ENCODE results near the gene ATP5F1B.
"Not testable (repeated sequence)": the region's sequence is repeated elsewhere in the genome, so short reads cannot be mapped to it uniquely, and the experiment has no call there.

The ATP5F1B gene

DNA sequence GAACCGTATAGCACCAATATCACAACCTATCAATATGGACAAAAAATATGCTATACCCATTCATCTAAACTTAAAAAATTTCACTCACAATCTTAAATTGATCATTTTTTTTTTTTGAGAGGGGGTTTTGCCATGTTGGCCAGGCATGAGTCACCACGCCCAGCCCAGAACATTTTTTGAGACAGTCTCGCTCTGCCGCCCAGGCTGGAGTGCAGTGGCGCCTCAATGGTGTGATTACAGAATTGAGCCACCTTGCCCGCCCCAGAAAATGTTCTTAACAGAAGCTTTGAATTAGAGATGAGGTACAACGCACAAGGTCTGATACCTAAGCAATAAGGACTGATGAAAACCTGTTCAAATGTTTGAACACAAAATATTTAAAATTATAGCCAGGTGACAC is 15.8 kb upstream of the ATP5F1B start:
- Histone ChIP-seq H3K27ac (ENCODE audit: low read depth, low read length) (no peak overlapping the region), H3K4me2 (ENCODE audit: low read depth, low read length, poor library complexity, severe bottlenecking) (no peak overlapping the region), H3K36me3 (ENCODE audit: low read length) (peaks cover 33% of the 10 kb centered on the region), H3K27me3 (ENCODE audit: low read length) (no peaks in the 10 kb centered on the region), H3K9ac (ENCODE audit: low read length) (no peak overlapping the region), H3K9me3 (ENCODE audit: insufficient read depth, low read length) (no peaks in the 10 kb centered on the region), H3K79me2 (ENCODE audit: insufficient read depth, low read length) (no peaks in the 10 kb centered on the region), H3F3A (ENCODE audit: insufficient read depth) (peaks cover 58% of the 10 kb centered on the region; the same call in 1 of the 2 replicates), H3K4me3 (ENCODE audit: insufficient read depth, low read length, poor library complexity, severe bottlenecking) (no peak overlapping the region), H3K9me2 (replicated peaks; ENCODE audit: insufficient read depth, low read length) (no peaks in the 10 kb centered on the region), H2AFZ (ENCODE audit: low read depth, low read length, severe bottlenecking) (no peak overlapping the region), H4K20me1 (ENCODE audit: low read depth, low read length) (no peaks in the 10 kb centered on the region; the same call in 1 of the 2 replicates)
- TF ChIP-seq, protein P1, sequence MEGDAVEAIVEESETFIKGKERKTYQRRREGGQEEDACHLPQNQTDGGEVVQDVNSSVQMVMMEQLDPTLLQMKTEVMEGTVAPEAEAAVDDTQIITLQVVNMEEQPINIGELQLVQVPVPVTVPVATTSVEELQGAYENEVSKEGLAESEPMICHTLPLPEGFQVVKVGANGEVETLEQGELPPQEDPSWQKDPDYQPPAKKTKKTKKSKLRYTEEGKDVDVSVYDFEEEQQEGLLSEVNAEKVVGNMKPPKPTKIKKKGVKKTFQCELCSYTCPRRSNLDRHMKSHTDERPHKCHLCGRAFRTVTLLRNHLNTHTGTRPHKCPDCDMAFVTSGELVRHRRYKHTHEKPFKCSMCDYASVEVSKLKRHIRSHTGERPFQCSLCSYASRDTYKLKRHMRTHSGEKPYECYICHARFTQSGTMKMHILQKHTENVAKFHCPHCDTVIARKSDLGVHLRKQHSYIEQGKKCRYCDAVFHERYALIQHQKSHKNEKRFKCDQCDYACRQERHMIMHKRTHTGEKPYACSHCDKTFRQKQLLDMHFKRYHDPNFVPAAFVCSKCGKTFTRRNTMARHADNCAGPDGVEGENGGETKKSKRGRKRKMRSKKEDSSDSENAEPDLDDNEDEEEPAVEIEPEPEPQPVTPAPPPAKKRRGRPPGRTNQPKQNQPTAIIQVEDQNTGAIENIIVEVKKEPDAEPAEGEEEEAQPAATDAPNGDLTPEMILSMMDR (IDR thresholded peaks at IDR 0.05; ENCODE audit: insufficient read depth, low read length, poor library complexity, severe bottlenecking) = no peak
- TF ChIP-seq EZH2phosphoT487 (conservative IDR thresholded peaks at IDR 0.05; ENCODE audit: low read length) = no peak

GRCh38 chr12:56658921-56659320 is 13.1 kb upstream of the ATP5F1B start:
- peaks cover 38% of the 10 kb centered on the region; the same call in 1 of the 2 replicates for H3F3A ChIP-seq (ENCODE audit: insufficient read depth)

DNA sequence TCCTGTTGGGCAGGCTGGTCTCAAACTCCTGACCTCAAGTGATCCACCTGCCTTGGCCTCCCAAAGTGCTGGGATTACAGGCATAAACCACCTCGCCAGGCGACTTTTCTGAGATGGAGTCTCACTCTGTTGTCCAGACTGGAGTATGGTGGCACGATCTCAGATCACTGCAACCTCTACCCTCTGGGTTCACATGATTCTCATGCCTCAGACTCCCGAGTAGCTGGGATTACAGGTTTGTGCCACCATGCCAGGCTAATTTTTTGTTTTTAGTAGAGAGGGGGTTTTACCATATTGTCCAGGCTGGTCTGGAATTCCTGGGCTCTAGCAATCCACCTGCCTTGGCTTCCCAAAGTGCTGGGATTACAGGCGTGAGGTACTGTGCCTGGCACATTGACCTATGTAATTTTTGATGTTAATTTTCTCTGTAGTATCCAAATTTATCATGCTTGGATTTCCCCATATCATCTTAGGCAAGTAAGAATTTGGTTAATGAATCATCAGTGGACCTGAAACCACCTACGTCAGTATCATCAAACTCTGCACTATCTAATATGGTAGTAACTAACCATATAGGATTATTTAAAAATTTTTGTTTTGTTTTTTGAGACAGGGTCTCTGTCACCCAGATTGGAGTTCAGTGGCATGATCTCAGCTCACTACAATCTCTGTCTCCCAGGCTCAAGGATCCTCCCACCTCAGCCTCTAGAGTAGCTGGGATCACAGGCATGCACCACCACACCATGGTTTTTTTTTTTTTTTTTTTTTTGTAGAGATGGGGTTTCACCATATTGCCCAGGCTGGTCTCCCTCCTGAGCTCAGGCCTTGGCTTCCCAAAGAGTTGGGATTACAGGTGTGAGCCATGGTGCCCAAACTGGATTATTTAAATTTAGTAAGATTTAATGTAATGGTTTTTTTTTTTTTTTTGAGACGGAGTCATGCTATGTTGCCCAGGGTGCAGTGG is 11.9 kb upstream of the ATP5F1B start:
- H3K36me3 ChIP-seq (ENCODE audit: low read length) = no peaks in the 10 kb centered on the region

More at GRCh38 chr12:56658921-56659320, 13.1 kb upstream of the ATP5F1B start:
- H3K79me2 ChIP-seq (ENCODE audit: insufficient read depth, low read length) = no peaks in the 10 kb centered on the region
- TF ChIP-seq, protein P1 (IDR thresholded peaks at IDR 0.05; ENCODE audit: insufficient read depth, low read length, poor library complexity, severe bottlenecking) = no peak
- TF ChIP-seq EZH2phosphoT487 (conservative IDR thresholded peaks at IDR 0.05; ENCODE audit: low read length) = no peak
- peaks cover 10% of the 10 kb centered on the region for H3K36me3 ChIP-seq (ENCODE audit: low read length)
- H3K27me3 ChIP-seq (ENCODE audit: low read length) = no peaks in the 10 kb centered on the region
- no peak overlapping the region for H3K4me3 ChIP-seq (ENCODE audit: insufficient read depth, low read length, poor library complexity, severe bottlenecking)
- H3K9me3 ChIP-seq (ENCODE audit: insufficient read depth, low read length) = no peaks in the 10 kb centered on the region
- no peaks in the 10 kb centered on the region for H4K20me1 ChIP-seq (ENCODE audit: low read depth, low read length)
- no peaks in the 10 kb centered on the region for H3K9me2 ChIP-seq (replicated peaks; ENCODE audit: insufficient read depth, low read length)
- H3K9ac ChIP-seq (ENCODE audit: low read length) = no peak overlapping the region
- H3K27ac ChIP-seq (ENCODE audit: low read depth, low read length) = no peak overlapping the region
- H2AFZ ChIP-seq (ENCODE audit: low read depth, low read length, severe bottlenecking) = no peak overlapping the region
- no peak overlapping the region for H3K4me2 ChIP-seq (ENCODE audit: low read depth, low read length, poor library complexity, severe bottlenecking)

GRCh38 chr12:56653781-56654180 is 8.0 kb upstream of the ATP5F1B start:
- H3K36me3 ChIP-seq (ENCODE audit: low read length); H3K9me2 ChIP-seq (replicated peaks; ENCODE audit: insufficient read depth, low read length); H4K20me1 ChIP-seq (ENCODE audit: low read depth, low read length); H3K27me3 ChIP-seq (ENCODE audit: low read length); H3K9ac ChIP-seq (ENCODE audit: low read length); H3K27ac ChIP-seq (ENCODE audit: low read depth, low read length); H3K9me3 ChIP-seq (ENCODE audit: insufficient read depth, low read length); H3F3A ChIP-seq (ENCODE audit: insufficient read depth); H3K79me2 ChIP-seq (ENCODE audit: insufficient read depth, low read length); H3K4me2 ChIP-seq (ENCODE audit: low read depth, low read length, poor library complexity, severe bottlenecking); H2AFZ ChIP-seq (ENCODE audit: low read depth, low read length, severe bottlenecking); H3K4me3 ChIP-seq (ENCODE audit: insufficient read depth, low read length, poor library complexity, severe bottlenecking): not testable (repeated sequence)

More for the DNA sequence above, 11.9 kb upstream of the ATP5F1B start:
- no peaks in the 10 kb centered on the region for H3K79me2 ChIP-seq (ENCODE audit: insufficient read depth, low read length)
- TF ChIP-seq, protein P1 (IDR thresholded peaks at IDR 0.05; ENCODE audit: insufficient read depth, low read length, poor library complexity, severe bottlenecking) = no peak
- TF ChIP-seq EZH2phosphoT487 (conservative IDR thresholded peaks at IDR 0.05; ENCODE audit: low read length) = no peak
- no peak overlapping the region for H3K4me2 ChIP-seq (ENCODE audit: low read depth, low read length, poor library complexity, severe bottlenecking)
- no peak overlapping the region for H3K9ac ChIP-seq (ENCODE audit: low read length)
- H4K20me1 ChIP-seq (ENCODE audit: low read depth, low read length) = no peaks in the 10 kb centered on the region
- H3K27me3 ChIP-seq (ENCODE audit: low read length) = no peaks in the 10 kb centered on the region
- no peak overlapping the region for H3K27ac ChIP-seq (ENCODE audit: low read depth, low read length)
- peaks cover 5% of the 10 kb centered on the region; the same call in 1 of the 2 replicates for H3K9me3 ChIP-seq (ENCODE audit: insufficient read depth, low read length)
- H3K9me2 ChIP-seq (replicated peaks; ENCODE audit: insufficient read depth, low read length) = no peaks in the 10 kb centered on the region
- H3K4me3 ChIP-seq (ENCODE audit: insufficient read depth, low read length, poor library complexity, severe bottlenecking) = no peak overlapping the region
- H3F3A ChIP-seq (ENCODE audit: insufficient read depth) = peaks cover 28% of the 10 kb centered on the region; the same call in 1 of the 2 replicates
- H2AFZ ChIP-seq (ENCODE audit: low read depth, low read length, severe bottlenecking) = no peak overlapping the region

DNA sequence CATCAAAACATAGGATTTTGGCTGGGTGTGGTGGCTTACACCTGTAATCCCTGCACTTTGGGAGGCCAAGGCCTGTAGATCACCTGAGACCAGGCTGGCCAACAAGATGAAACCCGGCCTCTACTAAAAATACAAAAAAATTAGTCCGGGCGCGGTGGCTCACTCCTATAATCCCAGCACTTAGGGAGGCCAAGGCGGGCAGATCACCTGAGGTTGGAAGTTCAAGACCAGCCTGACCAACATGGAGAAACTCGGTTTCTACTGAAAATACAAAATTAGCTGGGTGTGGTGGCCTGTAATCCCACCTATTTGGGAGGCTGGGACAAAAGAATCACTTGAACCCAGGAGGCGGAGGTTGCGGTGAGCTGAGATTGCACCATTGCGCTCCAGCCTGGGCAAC is 2.2 kb upstream of the ATP5F1B start:
- peaks cover 26% of the 10 kb centered on the region for H3K79me2 ChIP-seq (ENCODE audit: insufficient read depth, low read length)
- not testable (repeated sequence) for H3K9me2 ChIP-seq (replicated peaks; ENCODE audit: insufficient read depth, low read length); H4K20me1 ChIP-seq (ENCODE audit: low read depth, low read length); H3K9ac ChIP-seq (ENCODE audit: low read length); H3K4me3 ChIP-seq (ENCODE audit: insufficient read depth, low read length, poor library complexity, severe bottlenecking); H3K4me2 ChIP-seq (ENCODE audit: low read depth, low read length, poor library complexity, severe bottlenecking); H3F3A ChIP-seq (ENCODE audit: insufficient read depth); H2AFZ ChIP-seq (ENCODE audit: low read depth, low read length, severe bottlenecking); H3K9me3 ChIP-seq (ENCODE audit: insufficient read depth, low read length); H3K27ac ChIP-seq (ENCODE audit: low read depth, low read length); H3K27me3 ChIP-seq (ENCODE audit: low read length)
- H3K36me3 ChIP-seq (ENCODE audit: low read length) = peaks cover 10% of the 10 kb centered on the region
